Measurements from ENCODE around the gene MAML1. TPM values are rescaled to one million over a fixed set of nuclear protein-coding genes. Genes with fewer than 3 reads are reported as not detected.
"Not testable (repeated sequence)": the region's sequence is repeated elsewhere in the genome, so short reads cannot be mapped to it uniquely, and the experiment has no call there.

MAML1 gene
- total RNA-seq, 1 donor from 2014 or later: 11.8 TPM

DNA sequence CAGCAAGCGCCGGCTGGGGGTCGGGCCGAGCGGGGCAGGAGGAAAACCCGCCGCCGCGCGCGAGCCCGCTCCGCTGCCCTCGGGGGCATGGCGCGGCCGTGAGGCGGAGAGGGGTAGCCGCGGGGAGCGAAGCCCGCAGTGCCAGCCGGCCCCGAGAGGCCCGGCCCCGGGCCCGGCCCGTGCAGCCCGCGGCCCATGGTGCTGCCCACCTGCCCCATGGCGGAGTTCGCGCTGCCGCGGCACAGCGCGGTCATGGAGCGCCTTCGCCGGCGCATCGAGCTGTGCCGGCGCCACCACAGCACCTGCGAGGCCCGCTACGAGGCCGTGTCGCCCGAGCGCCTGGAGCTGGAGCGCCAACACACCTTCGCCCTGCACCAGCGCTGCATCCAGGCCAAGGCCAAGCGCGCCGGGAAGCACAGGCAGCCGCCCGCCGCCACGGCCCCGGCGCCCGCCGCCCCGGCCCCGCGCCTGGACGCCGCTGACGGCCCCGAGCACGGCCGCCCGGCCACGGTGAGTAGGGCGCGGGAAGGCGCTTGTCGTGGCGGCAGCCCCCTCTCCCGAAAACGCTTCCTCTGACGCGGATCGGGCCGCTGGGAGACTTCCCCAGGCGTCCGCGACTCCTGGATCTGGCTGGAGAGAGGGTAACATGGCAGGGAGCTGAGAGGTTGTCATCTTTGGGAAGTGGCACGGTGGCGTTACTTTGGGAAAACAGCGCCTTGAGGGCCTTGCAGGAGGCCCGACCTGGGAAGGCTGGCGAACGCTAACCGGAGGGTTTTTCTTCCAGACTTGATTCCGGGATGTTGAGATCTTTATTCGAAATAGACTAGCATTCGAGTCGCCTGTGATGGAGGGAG lies 523 bp downstream of the MAML1 start:
- peak overlapping the region; percentile 78 for H3K4me3 ChIP-seq (ENCODE audit: low read depth, low read length)
- TF ChIP-seq, protein P1, sequence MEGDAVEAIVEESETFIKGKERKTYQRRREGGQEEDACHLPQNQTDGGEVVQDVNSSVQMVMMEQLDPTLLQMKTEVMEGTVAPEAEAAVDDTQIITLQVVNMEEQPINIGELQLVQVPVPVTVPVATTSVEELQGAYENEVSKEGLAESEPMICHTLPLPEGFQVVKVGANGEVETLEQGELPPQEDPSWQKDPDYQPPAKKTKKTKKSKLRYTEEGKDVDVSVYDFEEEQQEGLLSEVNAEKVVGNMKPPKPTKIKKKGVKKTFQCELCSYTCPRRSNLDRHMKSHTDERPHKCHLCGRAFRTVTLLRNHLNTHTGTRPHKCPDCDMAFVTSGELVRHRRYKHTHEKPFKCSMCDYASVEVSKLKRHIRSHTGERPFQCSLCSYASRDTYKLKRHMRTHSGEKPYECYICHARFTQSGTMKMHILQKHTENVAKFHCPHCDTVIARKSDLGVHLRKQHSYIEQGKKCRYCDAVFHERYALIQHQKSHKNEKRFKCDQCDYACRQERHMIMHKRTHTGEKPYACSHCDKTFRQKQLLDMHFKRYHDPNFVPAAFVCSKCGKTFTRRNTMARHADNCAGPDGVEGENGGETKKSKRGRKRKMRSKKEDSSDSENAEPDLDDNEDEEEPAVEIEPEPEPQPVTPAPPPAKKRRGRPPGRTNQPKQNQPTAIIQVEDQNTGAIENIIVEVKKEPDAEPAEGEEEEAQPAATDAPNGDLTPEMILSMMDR (conservative IDR thresholded peaks at IDR 0.05; ENCODE audit: low read depth, low read length): no peak
- DNase-seq (ENCODE audit: low read depth): no peak

DNA sequence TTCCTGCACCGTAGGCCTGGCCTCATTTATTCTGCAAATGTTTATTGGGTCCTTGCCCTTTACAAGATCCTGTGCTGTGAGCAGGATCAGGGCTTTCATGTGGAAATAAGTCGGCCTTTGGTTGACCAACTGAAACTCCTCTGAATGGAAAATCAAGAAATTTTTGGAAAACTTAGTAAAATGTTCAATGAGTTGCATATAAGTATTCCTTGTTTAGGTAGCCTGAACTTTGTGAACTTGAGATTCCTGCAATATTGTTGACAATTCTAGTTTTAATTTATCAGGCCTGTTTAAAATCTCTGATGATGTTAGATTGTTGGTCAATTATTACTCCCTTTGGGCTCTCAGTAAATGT lies 1.1 kb downstream of the MAML1 start:
- no peak for DNase-seq (ENCODE audit: low read depth)
- peak overlapping the region; percentile 78 for H3K4me3 ChIP-seq (ENCODE audit: low read depth, low read length)
- TF ChIP-seq, protein P1 (conservative IDR thresholded peaks at IDR 0.05; ENCODE audit: low read depth, low read length): no peak

GRCh38 chr5:179734536-179735164 lies 2.0 kb downstream of the MAML1 start:
- peak overlapping the region; percentile 78 for H3K4me3 ChIP-seq (ENCODE audit: low read depth, low read length)
- DNase-seq (ENCODE audit: low read depth): no peak
- TF ChIP-seq, protein P1 (conservative IDR thresholded peaks at IDR 0.05; ENCODE audit: low read depth, low read length): no peak

- no peak for DNase-seq (ENCODE audit: low read depth)
- H3K4me3 ChIP-seq (ENCODE audit: low read depth, low read length): no peak overlapping the region
- TF ChIP-seq, protein P1 (conservative IDR thresholded peaks at IDR 0.05; ENCODE audit: low read depth, low read length): no peak
Measured at GRCh38 chr5:179738742-179739141, 6.1 kb downstream of the MAML1 start.

GRCh38 chr5:179744106-179744505 lies 11.5 kb downstream of the MAML1 start:
- H3K4me3 ChIP-seq (ENCODE audit: low read depth, low read length); DNase-seq (ENCODE audit: low read depth): not testable (repeated sequence)

DNA sequence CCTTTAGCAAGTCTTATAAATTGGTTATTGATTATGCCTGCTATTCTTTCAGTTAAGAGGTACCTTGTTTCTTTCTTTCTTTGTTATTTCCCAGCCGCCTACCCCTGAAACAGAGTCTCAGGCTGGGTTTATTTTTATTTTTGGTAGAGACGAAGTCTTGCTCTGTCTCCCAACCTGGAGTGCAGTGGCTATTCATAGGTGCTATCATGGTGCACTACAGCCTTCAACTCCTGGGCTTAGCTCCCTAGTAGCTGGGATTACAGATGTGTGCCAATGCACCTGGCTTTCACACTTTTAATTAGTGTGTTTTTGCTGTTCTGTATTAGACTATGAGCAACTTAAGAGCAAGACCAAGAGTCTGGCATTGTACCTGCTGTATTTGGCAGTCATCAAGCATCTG lies 14.2 kb downstream of the MAML1 start:
- no peak overlapping the region for H3K4me3 ChIP-seq (ENCODE audit: low read depth, low read length)
- TF ChIP-seq, protein P1 (conservative IDR thresholded peaks at IDR 0.05; ENCODE audit: low read depth, low read length): no peak
- no peak for DNase-seq (ENCODE audit: low read depth)

- no peak overlapping the region for H3K4me3 ChIP-seq (ENCODE audit: low read depth, low read length)
- TF ChIP-seq, protein P1 (conservative IDR thresholded peaks at IDR 0.05; ENCODE audit: low read depth, low read length): no peak
- DNase-seq (ENCODE audit: low read depth): no peak
Measured at GRCh38 chr5:179747811-179748210, 15.2 kb downstream of the MAML1 start.

All from epithelial cell of proximal tubule (primary cell).